ENCODE results near the gene BRD3OS.
"Not testable (repeated sequence)": the region's sequence is repeated elsewhere in the genome, so short reads cannot be mapped to it uniquely, and the experiment has no call there.

Gene BRD3OS

DNA sequence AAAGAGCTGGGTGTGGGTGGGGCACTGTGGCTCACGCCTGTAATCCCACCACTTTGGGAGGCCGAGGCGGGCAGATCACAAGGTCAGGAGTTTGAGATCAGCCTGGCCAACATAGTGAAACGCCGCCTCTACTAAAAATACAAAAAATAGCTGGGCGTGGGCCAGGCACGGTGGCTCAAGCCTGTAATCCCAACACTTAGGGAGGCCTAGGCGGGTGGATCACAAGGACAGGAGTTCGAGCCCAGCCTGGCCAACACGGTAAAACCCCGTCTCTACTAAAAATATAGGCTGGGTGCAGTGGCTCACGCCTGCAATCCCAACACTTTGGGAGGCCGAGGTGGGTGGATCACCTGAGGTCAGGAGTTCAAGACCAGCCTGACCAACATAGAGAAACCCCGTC, 36.5 kb upstream of the BRD3OS start:
- not testable (repeated sequence) for DNase-seq (ENCODE audit: low read depth, low spot score)

DNA sequence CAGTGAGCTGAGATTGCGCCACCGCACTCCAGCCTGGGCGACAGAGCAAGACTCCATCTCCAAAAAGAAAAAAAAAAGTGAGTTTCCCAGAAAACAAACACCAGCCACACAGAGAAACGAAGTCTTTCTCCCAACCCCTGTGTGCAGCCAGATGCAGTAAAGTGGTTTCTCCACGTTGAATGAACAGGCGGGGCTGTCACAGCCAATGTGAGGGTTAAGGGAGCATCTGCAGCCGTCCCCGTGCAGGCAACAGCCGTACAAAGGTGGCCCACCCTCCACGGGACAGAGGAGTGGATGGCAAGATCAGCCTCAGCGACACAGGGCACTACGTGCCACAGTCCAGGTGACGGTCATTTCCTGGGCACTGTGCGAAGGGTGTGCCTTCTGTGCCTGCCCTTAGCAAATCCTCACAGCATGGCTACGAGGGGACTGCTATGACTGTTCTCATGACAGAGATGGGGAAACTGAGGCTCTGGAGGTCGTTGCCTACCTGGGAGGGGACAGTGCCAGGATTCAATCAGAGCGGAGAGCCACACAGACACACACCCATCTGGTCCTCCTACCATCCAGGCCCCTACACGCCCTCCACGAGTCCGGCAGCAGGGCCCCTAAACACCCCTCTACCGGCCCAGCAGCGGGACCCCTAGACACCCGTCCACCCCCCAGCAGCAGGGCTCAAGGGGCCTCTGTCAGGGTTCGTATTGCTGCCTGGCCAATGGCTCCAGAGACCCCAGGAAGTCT, 35.5 kb upstream of the BRD3OS start:
- no peak for DNase-seq (ENCODE audit: low read depth, low spot score)

GRCh38 chr9:133990366-133991213, 34.7 kb upstream of the BRD3OS start:
- peak; percentile 85 for DNase-seq (ENCODE audit: low read depth, low spot score)

DNA sequence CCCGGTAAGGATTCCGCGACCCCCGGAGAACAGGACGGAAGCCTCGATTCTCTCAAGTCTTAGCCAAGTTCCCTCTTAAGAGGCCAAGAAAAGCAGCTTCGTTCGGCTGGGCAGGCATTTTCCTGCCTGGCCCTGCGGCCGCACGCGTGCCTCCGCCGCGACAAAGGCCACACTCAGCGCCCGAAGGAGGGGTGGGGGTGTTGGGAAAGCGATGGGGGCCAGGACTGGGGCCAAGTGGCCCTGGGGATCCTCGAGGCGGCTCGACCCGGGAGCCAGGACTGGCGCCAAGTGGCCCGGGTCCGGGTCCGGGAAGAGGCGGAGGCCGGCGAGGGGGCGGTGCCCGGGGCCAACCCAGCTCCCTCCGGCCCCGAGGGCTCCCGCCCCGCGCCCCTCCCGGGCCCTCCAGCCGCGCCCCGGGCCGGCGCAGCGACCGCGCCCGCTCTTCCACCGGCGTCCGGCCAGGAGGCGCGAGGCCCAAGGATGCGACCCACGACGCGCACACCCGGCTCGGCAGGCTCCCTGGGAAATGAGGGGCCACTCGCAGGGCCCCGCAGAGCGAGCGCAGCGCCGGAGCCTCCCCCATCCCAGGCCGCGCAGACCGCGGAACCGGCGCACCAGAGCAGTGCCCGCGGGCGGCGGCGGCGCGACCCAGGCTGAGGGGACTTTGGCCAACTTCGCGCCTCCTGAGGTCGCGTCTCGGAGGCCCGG, 33.9 kb upstream of the BRD3OS start:
- peak; percentile 56 for DNase-seq (ENCODE audit: low read depth, low spot score)

GRCh38 chr9:133991964-133992779, 33.1 kb upstream of the BRD3OS start, which contains the start of gene VAV2:
TSS of gene VAV2 (minus strand) at chr9:133992324. CDS start at chr9:133992278, 46 bp downstream.
- DNase-seq (ENCODE audit: low read depth, low spot score), result peak; percentile 82

DNA sequence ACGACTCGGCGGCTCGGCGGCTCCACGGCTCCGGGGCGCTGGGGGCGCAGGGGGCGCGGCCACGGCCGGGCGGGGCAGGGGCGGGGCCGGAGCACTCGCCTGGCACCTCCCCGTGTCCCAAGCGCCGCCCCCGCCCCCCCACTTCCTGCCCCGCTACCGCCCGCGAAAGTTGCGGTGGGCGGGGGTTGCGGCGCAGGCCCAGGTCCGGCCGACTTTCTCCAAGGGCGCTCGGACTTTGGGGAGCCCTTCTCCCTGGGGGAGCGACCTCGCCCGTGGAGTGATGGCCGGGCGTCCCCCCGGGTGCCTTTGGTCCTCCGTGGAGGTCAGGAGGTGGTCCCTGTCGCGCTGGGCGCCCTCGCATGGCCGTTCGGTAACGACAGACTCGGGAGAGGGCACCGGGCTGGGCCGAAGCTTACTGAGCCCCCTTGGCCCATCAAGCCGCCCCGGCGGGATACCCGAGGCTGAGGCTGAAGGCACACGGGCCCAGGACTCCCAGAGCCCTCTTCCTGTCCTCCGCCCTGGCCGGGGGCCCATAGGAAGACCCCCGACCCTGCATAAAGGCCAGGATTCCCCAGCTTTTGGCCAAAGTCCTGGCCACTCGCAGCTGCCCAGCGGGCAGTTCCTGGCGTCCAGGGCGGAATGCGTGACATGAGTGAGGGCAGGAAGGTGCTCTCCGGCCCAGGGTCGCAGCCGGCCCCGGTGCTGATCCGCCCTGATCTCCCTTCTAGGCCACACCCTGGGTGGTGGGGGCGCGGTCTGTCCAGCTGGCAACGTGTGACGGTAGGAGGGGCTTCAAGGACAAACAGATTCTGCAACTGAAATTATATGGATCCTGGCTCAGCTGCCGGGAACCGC, 32.3 kb upstream of the BRD3OS start:
- peak; percentile 92 for DNase-seq (ENCODE audit: low read depth, low spot score)

GRCh38 chr9:133993635-133994253, 31.5 kb upstream of the BRD3OS start:
- DNase-seq (ENCODE audit: low read depth, low spot score), result no peak

- peak; percentile 91 for DNase-seq (ENCODE audit: low read depth, low spot score)
These were observed 30.8 kb upstream of the BRD3OS start for GRCh38 chr9:133994353-133995011.

DNA sequence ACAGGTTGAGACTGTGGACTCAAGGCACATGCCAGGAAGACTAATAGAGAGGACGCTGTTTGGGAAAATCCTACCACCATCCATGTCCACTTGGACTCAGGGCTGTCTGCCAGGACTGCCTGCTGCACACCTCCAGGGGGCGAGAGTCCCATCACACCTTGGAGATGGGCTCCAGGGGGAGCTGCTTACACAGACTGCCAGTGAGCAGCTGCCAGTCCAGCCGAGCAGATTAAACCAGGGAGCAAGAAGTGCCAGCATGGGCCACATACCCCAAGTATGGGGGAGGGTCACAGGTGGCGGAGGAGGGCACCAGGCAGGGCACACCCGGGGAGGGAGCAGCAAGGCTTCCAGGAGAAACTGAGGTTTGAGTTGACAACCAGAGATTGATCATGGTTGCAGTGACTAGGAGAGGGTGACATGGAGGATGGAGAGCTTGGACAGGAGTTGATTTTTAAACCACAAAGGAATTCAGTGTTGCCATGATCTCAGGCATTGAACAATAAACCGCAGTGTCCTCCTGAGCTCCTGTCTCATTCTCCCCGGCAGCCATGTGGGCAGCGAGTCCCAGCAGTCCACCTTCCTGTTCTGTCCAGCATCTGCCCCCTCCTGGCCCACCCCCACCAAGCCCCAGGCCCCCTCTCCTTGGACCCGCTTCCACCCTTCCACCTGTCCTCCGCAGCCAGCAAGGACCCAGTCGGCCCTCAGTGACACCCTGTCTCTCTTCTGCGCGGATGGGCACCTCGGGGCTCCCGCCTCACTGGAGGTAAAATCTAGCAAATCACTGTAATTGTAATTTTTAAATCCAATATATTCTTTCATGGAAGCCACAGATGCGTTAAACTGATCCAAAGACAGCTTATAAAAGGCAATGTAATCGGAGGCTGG, 30.0 kb upstream of the BRD3OS start:
- DNase-seq (ENCODE audit: low read depth, low spot score), result peak; percentile 54

GRCh38 chr9:133996531-133997520, 28.5 kb upstream of the BRD3OS start:
- DNase-seq (ENCODE audit: low read depth, low spot score), result no peak

DNA sequence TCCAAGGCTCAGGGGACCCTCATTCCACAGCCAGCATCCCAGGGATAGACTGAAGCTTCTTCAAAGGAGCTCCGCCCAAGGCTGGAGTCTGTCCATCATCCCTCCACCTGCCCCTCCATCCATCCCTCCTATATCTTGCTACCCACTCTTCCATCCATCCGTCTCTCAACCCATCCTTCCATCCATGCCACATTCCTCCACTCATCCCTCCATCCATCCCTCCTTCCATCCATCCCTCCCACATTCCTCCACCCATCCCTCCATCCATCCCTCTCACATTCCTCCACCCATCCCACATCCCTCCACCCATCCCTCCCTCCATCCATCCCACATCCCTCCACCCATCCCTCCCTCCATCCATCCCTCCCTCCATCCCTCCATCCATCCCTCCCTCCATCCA, 27.7 kb upstream of the BRD3OS start:
- DNase-seq (ENCODE audit: low read depth, low spot score), result no peak

- DNase-seq (ENCODE audit: low read depth, low spot score), result peak; percentile 47
These were observed 26.2 kb upstream of the BRD3OS start for GRCh38 chr9:133998915-133999595.

DNA sequence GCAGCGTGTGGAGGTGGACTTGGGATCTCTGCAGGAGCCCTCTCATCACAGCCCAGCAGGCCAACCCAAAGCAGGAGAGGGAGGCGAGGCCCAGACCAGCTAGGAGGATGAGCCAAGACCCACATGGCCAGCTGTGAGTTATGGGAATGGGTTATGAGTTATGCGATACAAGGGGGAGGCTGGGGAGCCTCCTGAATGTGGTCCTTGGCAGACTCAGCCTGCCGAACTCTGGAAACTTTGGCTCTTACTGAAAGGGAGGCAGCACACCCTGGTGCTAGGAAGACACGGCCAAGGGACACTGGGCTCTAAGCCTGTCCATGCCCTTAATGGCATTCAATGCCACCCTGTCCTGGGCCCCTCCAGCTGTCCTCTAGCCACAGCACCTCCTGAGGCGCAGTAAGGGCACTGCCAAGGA, 25.4 kb upstream of the BRD3OS start:
- no peak for DNase-seq (ENCODE audit: low read depth, low spot score)

DNA sequence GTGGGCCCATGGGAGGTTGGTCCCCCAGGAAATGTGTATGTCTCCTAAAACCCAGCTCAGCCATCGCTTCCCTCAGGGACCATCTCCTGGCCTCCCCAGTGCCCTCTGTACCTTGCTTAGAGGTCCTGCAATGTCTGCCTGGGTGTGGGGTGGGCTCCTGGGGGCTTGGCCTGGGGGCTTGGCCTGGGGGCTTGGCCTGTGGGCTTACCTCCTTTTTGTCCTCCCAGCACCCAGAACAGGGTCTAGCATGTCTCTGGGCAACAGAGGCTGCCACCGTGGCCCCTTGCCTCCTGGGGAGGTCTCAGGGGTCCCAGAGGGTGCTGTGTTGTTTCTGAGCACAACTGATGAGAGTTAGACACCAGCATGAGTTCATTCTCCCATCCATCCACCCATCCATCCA, 22.5 kb upstream of the BRD3OS start:
- no peak for DNase-seq (ENCODE audit: low read depth, low spot score)

DNA sequence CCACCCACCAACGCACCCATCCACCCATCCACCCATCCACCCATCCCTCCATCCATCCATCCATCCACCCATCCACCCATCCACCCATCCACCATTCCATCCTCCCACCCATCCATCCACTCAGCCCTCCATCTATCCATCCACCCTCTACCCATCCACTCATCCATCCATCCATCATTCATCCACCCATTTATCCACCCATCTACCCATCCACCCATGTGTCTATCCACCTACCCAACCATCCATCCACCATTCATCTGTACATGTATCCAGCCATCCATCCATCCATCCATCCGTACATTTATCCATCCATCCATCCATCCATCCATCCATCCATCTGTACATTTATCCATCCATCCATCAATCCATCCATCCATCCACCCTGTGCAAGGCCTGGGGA, 22.0 kb upstream of the BRD3OS start:
- no peak for DNase-seq (ENCODE audit: low read depth, low spot score)

DNA sequence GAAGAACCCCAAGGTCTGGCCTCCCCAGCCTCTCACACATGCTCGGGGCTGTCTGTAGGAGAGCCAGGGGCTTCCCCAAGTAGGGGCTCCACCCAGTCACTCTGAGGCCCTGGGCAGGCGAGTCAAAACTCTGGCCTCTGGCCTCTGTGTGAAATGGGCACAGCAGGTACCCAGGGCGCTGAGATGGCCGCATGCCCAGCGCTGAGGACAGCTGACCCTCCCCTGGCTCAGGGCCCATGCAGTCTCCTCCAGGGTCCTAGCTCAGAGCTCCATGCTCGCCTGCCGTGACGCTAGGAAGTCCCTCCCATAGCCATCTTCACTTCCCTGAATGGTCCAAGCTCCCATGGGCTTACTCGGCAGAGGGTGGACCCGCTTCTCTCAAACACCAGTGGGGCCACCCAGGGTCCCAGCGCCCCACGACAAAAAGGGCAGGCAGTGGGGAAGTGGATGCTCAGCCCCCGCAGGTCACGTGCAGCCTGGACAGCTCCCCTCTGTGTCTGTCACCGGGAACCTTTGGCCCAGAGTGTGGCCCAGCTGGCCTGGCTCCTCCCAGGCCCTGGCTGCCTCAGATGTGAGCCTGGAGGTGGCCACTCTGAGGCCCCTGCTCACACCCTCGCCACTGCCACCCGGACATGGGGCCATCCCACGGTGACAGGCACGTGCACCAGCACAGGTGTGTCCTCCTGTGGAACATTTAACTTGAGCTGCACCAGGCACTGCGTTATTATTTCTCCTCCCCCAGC, 21.0 kb upstream of the BRD3OS start:
- DNase-seq (ENCODE audit: low read depth, low spot score), result no peak
